Measurements from ENCODE around the gene ACBD6.

DNA sequence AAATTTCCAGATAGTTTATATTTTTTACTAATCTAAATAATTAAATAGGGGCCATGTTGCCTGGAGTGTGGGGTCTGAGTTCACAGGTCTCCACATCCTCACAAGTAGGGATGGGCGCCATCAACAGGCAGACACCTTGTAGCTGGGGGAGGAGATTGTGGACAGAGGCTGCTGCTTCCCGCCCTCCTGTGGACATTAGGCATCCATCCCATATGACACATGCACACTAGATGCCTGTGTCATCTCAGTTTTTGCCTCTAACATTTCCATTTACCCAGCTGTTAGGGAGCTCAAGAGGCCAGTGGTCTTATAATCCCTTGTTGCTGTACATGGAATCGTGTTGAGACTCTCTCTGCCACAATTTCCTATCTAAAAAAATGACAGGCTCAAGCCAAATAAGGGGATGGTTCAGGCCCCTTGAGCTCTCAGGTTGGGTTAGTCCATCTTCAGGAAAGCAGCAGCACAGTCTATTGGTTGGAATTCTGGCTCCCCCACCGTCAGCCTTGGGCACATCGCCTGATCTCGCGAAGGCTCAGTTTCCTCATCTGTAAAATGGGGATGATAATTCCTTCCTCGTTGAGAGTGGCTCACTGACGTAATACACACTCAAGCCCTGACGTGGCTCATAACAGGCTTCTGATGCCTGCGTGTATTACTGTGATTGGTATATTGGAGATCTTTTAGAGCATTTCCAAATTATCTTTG lies 258.7 kb downstream of the ACBD6 start:
- TF ChIP-seq, protein P1, sequence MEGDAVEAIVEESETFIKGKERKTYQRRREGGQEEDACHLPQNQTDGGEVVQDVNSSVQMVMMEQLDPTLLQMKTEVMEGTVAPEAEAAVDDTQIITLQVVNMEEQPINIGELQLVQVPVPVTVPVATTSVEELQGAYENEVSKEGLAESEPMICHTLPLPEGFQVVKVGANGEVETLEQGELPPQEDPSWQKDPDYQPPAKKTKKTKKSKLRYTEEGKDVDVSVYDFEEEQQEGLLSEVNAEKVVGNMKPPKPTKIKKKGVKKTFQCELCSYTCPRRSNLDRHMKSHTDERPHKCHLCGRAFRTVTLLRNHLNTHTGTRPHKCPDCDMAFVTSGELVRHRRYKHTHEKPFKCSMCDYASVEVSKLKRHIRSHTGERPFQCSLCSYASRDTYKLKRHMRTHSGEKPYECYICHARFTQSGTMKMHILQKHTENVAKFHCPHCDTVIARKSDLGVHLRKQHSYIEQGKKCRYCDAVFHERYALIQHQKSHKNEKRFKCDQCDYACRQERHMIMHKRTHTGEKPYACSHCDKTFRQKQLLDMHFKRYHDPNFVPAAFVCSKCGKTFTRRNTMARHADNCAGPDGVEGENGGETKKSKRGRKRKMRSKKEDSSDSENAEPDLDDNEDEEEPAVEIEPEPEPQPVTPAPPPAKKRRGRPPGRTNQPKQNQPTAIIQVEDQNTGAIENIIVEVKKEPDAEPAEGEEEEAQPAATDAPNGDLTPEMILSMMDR (IDR thresholded peaks at IDR 0.05; ENCODE audit: insufficient read depth, low read depth, low read length): no peak
- TF ChIP-seq EZH2 (IDR thresholded peaks at IDR 0.05; ENCODE audit: insufficient read depth, low read length): no peak

Measured in astrocyte (in vitro differentiated cells and primary cell).